ENCODE results near the gene KIF17.

KIF17 gene

DNA sequence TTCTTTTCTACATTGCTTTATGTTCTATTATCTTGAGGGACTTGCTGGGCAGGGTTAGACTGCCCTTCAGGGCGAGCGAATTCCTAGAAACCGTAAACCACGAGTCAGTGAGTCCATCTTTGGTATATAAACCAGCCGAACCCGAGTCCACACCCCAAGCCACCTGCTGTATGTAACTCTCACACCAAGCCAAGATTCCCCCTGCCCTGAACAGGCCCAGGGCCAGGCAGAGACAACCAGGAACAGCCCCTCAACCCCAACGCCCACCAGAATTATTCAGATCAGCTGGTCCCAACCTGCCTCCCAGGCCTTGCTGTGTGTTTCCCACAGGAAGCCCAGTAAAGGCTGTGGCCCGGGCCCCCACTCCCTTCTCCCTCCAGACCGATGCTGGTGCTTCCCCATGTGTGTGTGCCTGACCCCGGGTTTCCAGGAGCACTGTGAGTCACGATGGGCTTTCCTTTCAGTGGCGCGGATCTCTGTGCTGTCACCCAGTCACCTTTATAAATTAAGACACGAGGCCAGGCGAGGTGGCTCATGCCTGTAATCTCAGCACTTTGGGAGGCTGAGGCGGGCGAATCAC is 17.1 kb downstream of the KIF17 start:
- no peak for DNase-seq (ENCODE audit: low spot score)
- TF ChIP-seq, protein P1, sequence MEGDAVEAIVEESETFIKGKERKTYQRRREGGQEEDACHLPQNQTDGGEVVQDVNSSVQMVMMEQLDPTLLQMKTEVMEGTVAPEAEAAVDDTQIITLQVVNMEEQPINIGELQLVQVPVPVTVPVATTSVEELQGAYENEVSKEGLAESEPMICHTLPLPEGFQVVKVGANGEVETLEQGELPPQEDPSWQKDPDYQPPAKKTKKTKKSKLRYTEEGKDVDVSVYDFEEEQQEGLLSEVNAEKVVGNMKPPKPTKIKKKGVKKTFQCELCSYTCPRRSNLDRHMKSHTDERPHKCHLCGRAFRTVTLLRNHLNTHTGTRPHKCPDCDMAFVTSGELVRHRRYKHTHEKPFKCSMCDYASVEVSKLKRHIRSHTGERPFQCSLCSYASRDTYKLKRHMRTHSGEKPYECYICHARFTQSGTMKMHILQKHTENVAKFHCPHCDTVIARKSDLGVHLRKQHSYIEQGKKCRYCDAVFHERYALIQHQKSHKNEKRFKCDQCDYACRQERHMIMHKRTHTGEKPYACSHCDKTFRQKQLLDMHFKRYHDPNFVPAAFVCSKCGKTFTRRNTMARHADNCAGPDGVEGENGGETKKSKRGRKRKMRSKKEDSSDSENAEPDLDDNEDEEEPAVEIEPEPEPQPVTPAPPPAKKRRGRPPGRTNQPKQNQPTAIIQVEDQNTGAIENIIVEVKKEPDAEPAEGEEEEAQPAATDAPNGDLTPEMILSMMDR (IDR thresholded peaks at IDR 0.05; ENCODE audit: extremely low read depth, missing control alignments), result no peak

DNA sequence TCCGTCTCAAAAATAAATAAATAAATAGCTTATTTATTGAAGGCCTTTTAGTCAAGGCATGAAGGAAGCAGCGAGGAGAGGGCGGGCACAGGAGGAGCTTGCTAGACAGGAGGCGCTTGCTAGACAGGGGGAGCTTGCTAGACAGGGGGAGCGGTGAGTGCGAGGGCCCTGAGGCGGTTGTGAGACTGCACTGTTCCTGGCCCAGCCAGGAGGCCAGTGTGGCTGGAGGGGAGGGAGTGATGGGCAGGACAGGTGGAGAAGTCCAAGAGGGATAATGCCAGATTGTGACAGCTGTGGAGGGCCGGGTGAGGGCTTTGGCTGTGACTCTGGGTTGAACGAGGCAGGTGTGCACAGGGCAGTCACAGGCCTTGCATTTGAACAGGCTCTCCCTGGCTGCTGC is 18.2 kb downstream of the KIF17 start:
- TF ChIP-seq, protein P1 (IDR thresholded peaks at IDR 0.05; ENCODE audit: extremely low read depth, missing control alignments), result no peak
- no peak for DNase-seq (ENCODE audit: low spot score)

DNA sequence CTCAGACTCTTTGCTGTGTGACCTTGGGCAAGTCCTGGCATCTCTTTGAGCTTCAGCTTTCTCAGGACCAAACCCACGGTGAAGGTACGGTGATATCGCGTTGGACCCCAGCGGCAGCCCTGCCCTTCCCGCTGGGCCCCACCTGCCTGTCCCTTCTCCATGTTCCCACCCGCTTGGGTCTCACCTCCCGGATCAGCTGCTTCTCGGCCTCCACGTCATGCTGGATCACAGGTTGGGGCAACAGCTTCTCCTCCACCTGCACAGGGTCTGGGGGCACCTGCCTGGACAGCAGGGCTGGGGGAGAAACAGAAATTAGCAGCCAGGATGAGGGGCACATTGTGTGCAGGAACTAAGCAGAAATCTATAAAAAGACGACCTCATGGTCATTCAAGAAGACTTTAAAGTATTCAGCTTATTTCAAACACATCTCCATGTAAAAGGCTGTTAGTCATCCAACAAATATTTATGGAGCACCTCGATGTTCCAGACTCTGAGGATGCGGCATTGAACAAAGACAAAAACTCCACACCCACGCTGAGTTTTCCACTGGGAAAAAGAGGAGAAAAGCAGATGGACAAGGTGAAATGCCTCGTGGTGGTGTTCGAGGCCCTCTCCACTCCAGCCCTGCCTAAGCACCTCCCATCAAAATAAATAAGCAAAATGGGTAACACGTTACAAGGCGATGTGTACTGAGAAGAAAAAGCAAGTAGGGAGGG is 19.5 kb downstream of the KIF17 start:
- TF ChIP-seq, protein P1 (IDR thresholded peaks at IDR 0.05; ENCODE audit: extremely low read depth, missing control alignments), result no peak
- DNase-seq (ENCODE audit: low spot score), result no peak

DNA sequence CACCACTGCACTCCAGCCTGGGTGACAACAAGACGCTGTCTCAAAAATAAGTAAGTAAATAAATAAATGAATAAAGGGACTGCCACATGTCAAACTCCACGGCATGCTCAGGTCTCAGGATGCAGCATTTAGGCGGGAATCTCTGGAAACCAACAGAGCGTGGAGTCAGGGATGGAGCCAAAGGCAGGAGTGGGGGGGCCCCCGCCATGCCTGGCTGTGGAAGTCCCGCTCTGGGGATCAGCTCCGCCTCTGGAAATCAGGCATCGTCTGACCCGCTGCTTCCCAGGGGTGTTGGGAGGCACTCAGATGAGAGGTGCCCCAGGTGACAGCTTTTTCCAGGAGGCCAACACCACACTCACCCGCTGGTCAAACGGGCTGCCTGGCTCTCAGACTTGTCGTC is 20.2 kb downstream of the KIF17 start:
- no peak for DNase-seq (ENCODE audit: low spot score)
- TF ChIP-seq, protein P1 (IDR thresholded peaks at IDR 0.05; ENCODE audit: extremely low read depth, missing control alignments), result no peak

DNA sequence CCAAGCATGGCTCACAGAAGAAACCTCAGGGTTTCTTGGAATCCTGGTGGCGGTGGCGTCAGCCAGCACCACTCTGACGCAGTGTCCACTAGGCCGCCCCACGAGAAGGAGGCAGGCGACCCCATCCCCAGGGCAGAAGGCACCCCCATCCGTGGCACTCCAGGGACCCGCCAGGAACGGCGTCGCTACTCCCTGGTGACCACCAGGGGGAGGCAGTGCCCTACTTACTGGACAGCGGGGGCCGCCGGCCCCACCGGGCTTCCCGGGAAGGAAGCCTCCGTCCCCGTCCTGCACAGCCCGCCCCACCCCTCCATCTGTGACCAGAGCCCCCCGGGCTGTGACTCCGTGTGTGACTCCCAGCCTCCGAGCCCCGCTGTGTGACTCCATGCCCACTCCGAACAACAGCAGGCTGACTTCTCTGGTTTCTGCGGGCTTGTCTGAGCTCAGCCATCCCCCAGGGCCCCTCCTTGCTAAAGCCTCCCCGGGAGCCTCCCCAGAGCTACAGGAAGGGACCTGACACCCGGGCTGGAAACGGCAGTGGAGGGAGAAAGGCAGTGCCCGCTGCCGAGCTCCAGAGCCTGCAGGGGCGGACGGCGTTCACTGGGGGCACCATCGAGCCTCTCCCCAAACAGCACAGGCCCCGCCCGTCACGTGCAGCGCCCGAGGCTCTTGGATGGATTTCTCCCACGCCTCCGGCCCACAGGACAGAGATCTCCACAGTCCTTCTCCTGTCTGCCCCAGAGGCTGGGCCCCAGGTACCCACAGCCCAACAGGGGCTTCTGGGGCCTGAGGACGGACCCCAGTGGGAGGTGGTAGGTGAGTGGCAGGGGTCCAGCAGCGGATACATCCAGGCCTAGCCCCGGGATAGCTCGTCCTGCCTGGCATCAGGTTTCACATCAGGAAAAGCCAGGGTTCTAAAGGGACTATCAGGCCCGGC is 21.1 kb downstream of the KIF17 start:
- TF ChIP-seq, protein P1 (IDR thresholded peaks at IDR 0.05; ENCODE audit: extremely low read depth, missing control alignments), result peak; percentile 83
- peak; percentile 89 for DNase-seq (ENCODE audit: low spot score)

DNA sequence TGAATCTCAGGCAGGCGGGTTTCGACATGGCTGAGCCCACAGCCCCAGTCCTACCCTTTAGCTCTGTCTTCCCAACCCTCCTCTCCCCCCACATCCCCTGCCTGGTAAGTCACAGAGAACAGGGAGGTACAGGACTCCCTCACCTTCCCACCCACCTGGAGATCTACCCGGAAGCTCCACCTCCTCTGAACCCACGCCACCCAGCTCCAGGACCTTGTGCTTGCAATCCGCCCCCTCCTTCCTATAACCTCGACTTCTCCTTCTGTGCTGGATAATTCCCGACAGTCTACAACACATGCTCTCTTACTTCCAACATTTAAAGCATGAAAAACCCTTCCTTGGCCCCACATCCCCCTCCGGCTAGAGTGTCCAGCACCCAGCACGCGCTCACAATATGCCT is 22.3 kb downstream of the KIF17 start:
- DNase-seq (ENCODE audit: low spot score), result no peak
- TF ChIP-seq, protein P1 (IDR thresholded peaks at IDR 0.05; ENCODE audit: extremely low read depth, missing control alignments), result no peak

DNA sequence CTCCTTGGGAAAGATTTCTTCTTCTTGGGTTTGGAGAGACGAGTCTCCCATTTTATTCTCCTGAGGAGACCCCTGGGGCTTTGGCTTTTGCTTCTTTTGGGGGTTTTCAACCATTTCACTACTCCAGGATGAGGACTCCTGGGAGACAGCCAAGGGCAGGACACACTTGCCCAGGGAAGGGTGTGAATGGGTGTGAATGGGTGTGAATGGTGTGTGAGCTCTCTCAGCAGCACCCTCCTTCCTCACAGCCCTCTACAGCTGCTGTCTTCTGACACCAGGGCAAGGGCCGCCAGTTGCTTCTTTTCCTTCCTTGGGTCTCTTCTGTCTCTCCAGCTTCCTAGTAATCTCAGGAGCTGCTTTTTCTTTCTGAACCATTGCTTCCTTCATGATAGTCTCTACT is 24.2 kb downstream of the KIF17 start:
- TF ChIP-seq, protein P1 (IDR thresholded peaks at IDR 0.05; ENCODE audit: extremely low read depth, missing control alignments), result no peak
- DNase-seq (ENCODE audit: low spot score), result no peak
